SK-N-MC (cell line): ENCODE results near the gene ABTB2.

ENCODE experiments used
- DNase-seq: peaks from one replicate; pipeline ENCODE4 v3.0.0-alpha.2; 2011; ENCODE audit warnings: low read depth, low spot score
- H3K27ac ChIP-seq: fragments of 200-600 bp; sonication (generic); 2 replicates; pipeline ENCODE4 v1.5.1; 2016; ENCODE audit warnings: mixed run types
- H3K36me3 ChIP-seq: fragments of 200-600 bp; sonication (generic); 2 replicates; pipeline ENCODE4 v1.6.1; 2017; ENCODE audit warnings: antibody characterized with exemption, low read length, mixed read lengths; ENCODE audit not compliant: insufficient read depth
- H3K4me3 ChIP-seq: fragments of 200-600 bp; sonication (generic); 2 replicates; pipeline ENCODE4 v1.5.1; 2016
- H3K9ac ChIP-seq: fragments of 200-600 bp; sonication (generic); 2 replicates; pipeline ENCODE4 v1.8.0; 2017; ENCODE audit warnings: mixed run types, mixed read lengths; ENCODE audit not compliant: insufficient read length
- H3K9me3 ChIP-seq: fragments of 200-600 bp; sonication (generic); 2 replicates; pipeline ENCODE4 v1.6.1; 2017; ENCODE audit warnings: low read depth, mild to moderate bottlenecking, antibody characterized with exemption, low read length, moderate library complexity, mixed read lengths
- EZH2 ChIP-seq: fragments of 200-600 bp; sonication (generic); IDR thresholded peaks from one replicate; pipeline ENCODE4 v1.6.1; 2017; ENCODE audit warnings: antibody characterized with exemption
- FOXP2 ChIP-seq: optimal IDR thresholded peaks from 2 replicates; pipeline ENCODE3; 2011; ENCODE audit warnings: mild to moderate bottlenecking, moderate library complexity; ENCODE audit not compliant: insufficient read depth; ENCODE audit errors: extremely low read length, control extremely low read depth
- POLR2AphosphoS5 ChIP-seq: IDR thresholded peaks from 2 replicates; pipeline ENCODE4 v1.6.1; 2012; ENCODE audit warnings: mild to moderate bottlenecking, low read depth, low read length, borderline replicate concordance

Gene ABTB2

DNA sequence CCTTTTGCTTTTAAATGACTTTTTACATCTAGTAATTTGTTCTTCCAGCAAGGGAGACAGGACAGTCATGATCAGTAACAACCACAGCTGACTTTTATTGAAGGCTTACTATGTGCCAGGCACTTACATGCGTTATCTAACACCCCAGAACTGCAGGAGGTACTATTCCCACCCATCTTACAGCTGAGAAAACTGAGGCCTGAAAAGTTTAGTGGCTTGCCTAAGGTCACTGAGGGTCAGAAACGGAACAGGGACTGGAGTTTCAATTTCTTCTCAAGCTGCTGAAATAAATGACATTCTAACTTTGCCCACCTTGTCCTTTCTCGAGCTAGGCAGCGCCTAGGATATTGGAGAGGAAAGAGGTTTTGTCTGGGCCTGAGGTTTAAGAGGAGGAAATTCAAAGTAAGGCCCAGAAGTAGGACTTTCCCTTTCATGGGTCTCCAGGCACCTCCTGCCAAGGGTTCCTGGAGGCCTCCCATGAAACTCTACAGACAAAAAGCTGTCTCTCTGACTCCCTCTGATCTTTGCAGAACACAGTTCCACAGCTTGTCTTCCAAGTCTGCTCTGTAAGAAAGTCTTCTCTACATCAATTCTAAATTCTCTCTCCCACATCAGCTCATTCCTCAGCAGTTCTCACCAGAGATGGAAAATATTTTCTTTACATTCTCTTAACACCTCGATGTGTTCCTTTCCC, 150.2 kb downstream of the ABTB2 start:
- peak overlapping the region; percentile 34 for H3K27ac ChIP-seq
- TF ChIP-seq EZH2 (no peak), FOXP2 (no peak), POLR2AphosphoS5 (no peak)
- H3K4me3 ChIP-seq, result 0 out of 2 replicates have a peak overlapping the region, but pooled peaks have one; percentile 10
- DNase-seq, result no peak
- peaks cover 16% of the 10 kb centered on the region for H3K36me3 ChIP-seq
- no peaks in the 10 kb centered on the region for H3K9me3 ChIP-seq
- no peak overlapping the region for H3K9ac ChIP-seq

DNA sequence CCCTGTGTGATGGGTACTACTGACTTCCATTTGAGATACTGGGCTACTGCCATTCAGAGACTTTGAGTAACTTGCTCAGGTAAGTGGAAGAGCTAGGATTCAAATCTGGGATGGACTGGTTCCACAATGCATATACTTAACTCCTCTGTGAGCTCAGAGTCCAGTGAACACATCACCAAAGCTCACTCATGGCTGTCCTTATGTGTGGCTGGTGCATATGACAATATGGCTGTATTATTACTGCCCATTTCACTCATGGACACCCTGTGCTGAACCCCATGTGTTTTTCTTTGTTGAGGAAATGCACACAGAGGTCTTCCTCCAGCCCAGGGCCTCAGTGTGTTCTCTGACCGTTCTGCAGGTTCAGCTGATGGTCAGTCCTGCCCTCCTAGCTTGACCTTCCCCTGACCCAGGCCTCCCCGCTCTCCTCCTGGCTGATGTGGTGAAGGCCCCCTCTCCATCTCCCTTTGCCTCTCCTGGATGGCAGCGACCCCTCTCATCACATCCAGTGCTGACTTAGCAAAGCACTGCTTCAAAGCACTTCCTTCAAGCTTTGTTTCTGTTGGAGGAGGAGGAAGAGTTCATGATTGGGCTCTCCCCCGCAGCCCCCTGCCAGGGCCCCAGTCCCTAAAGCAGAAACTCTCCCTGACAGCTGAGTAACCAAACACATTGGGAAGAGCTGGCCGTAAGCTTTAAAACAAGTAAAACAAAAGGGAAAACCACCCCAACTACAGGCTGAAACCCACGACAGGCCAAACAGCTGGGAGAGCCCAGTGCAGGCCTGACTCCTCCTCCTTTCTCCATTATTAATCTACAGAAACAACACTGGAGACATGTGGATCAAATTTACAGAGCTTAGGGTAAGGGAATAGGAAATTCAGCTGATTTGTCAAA, 151.2 kb downstream of the ABTB2 start:
- no peak for DNase-seq
- TF ChIP-seq EZH2, result no peak
- no peak for TF ChIP-seq FOXP2
- no peak for TF ChIP-seq POLR2AphosphoS5
- Histone ChIP-seq H3K36me3 (peaks cover 16% of the 10 kb centered on the region), H3K9ac (no peak overlapping the region), H3K27ac (no peak overlapping the region), H3K9me3 (no peaks in the 10 kb centered on the region), H3K4me3 (0 out of 2 replicates have a peak overlapping the region, but pooled peaks have one; percentile 10)

DNA sequence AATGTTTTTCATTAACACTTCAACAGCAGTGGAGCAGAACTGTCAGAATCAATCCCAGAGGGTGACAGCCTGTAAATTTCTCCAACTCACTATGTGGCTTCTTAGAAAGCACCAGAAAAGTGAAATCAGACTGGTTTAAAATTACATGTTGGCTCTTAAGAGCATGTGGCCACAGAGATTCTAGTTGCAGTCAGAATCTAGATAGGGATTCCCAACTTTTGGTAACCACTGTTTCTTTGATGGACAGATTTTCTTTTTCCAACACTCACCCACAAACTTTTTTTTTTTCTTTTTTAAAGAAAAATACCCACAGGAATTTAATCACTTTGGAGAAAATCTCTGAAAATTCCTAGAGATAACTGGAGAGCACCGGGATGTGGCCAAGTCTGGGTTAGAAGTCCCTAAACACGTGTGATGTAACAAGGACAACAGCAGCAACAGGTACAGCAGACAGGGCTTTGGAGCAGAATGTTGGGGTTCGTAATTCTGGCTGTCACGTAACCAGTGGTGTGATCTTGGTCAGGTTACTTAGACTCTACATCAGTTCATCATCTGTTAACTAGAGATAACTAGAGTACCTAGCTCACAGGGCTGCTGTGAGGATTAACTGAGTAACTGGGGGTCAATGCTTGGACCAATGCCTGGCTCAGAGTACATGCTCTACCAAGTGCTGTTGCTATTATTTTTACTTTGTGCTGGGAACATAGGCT, 152.3 kb downstream of the ABTB2 start:
- TF ChIP-seq FOXP2 (no peak), EZH2 (no peak), POLR2AphosphoS5 (no peak)
- H3K4me3 ChIP-seq, result no peak overlapping the region
- DNase-seq, result no peak
- peaks cover 19% of the 10 kb centered on the region for H3K36me3 ChIP-seq
- H3K9me3 ChIP-seq, result no peaks in the 10 kb centered on the region
- no peak overlapping the region for H3K9ac ChIP-seq
- H3K27ac ChIP-seq, result no peak overlapping the region

DNA sequence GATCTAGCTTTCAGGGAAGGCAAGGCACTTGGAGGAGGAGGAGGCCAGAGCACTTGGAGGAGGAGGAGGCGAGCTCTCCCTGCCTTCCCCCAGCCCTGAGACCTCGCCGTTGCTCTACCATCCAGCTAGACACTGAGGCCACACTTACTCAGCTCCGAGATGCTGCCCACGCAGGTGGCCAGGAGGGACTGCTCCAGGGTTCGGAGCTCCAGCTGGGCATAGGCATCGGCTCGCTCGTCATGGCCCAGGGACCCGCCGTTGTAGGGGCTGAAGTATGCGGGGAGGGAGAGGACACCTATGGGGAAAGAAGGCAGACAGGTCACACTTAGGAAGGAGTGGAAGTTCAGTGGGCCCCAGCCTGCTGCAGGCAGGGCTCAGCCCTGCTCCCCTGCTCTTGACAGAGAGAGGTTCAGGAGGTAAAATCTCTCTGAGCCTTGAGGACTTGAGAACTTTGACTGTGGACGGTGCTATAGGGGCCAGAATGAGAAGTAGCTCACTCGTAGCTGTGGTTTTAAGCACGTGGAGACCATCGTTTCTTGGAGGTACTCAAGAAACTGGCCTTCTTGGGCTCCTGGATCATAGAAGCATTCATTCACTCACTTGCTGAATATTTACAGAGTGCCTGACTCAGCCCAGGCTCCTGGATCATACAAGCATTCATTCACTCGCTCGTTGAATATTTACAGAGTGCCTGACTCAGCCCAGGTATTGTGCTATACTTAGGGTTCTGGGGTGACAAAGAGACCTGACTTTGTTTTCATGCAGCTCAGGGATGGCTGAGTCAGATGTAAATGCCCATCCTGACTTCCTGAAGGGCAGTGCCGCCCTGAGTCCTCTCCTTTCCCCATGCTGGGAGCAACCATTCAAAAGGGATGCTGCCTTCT, 153.2 kb downstream of the ABTB2 start:
- Histone ChIP-seq H3K36me3 (peaks cover 19% of the 10 kb centered on the region), H3K27ac (no peak overlapping the region), H3K9me3 (no peaks in the 10 kb centered on the region), H3K9ac (no peak overlapping the region), H3K4me3 (no peak overlapping the region)
- TF ChIP-seq EZH2 (no peak), POLR2AphosphoS5 (no peak), FOXP2 (no peak)
- DNase-seq, result no peak

DNA sequence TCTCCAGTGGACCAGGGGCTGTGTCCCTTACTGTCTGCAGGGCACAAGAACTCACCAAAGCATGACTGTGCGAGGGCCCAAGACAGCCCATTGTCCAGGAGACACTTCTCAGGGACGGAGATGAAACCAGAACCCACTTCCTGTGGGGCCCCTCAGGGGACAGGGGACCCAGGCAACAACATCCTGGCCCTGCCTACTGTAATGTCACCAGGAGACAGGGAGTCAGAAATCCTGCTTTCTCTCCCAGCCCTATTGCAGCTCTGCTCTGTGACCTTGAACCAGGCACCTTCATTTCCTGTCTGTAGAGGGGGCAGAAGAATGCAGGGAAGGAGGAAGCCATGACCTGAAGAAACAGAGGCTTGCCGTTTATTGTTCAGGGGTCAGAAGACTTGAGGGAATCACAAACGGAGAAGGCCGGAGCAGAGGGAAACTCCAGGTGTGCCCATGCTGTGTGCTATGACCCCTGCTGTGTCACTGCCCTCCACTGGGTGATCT, 154.4 kb downstream of the ABTB2 start:
- TF ChIP-seq POLR2AphosphoS5, result no peak
- no peak for TF ChIP-seq FOXP2
- Histone ChIP-seq H3K9me3 (no peaks in the 10 kb centered on the region), H3K9ac (no peak overlapping the region), H3K36me3 (peaks cover 24% of the 10 kb centered on the region), H3K4me3 (no peak overlapping the region), H3K27ac (no peak overlapping the region)
- no peak for DNase-seq

DNA sequence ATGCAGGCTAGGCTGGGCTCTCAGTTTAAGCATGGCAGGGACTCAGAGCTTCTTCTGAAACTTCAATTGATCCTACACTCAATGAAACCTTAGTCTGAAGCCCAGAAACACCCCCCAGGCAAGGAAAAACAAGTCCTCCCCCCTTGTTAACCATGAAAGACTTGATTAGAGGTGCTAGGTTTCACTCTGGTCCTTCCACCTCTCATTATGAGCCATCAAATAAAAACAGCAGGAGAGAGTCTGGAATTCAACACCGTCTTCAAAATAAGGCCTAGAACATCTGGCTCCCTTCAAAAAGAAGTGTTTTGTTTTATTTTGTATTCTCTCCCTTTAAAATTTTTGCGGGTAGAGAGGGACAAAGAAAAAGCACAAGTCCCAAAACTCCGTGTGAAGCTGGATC, 156.7 kb downstream of the ABTB2 start:
- Histone ChIP-seq H3K4me3 (no peak overlapping the region), H3K9ac (no peak overlapping the region), H3K36me3 (peaks cover 30% of the 10 kb centered on the region), H3K9me3 (no peaks in the 10 kb centered on the region), H3K27ac (peak overlapping the region; percentile 36; the same call in 1 of the 2 replicates)
- DNase-seq, result no peak
- TF ChIP-seq POLR2AphosphoS5, result no peak
- no peak for TF ChIP-seq FOXP2
- TF ChIP-seq EZH2, result no peak

DNA sequence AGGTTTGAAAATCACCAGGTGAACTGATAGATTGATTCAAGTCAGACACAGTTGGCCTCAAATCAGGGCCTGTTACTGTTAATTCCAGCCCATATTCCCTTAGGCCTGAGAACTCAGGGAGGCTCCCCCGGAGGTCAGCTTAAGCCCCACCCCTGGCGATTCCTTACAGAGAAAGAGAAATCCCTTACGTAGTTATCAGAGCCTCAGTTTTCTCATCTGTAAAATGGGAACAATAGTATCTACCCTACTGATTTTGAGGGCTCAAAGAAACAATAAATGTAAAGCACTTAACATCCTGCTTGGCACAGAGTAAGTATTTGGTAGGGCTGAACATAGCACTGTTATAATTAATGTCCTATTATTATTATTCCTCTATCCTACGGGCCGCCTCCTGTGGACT, 158.3 kb downstream of the ABTB2 start:
- Histone ChIP-seq H3K36me3 (peaks cover 39% of the 10 kb centered on the region), H3K9ac (no peak overlapping the region), H3K9me3 (no peaks in the 10 kb centered on the region), H3K27ac (no peak overlapping the region), H3K4me3 (no peak overlapping the region)
- DNase-seq, result no peak
- no peak for TF ChIP-seq FOXP2
- no peak for TF ChIP-seq EZH2
- no peak for TF ChIP-seq POLR2AphosphoS5
